Measurements from ENCODE around the gene NRDE2. TPM values are rescaled to one million over a fixed set of nuclear protein-coding genes. Genes with fewer than 3 reads are reported as not detected.

NRDE2 gene
- total RNA-seq (2014; rRNA removed; shearing (Covaris generic)): 8.6 and 9.1 TPM in 2 replicates

- Histone ChIP-seq H3K36me3 (no peaks in the 10 kb centered on the region), H3K4me3 (peak within 1 kb of the TSS; percentile 59), H3K4me1 (replicated peaks) (no peaks in the 10 kb centered on the region; the same call in 1 of the 2 replicates), H3K27me3 (replicated peaks) (peaks cover 9% of the 10 kb centered on the region; the same call in 1 of the 2 replicates), H3K27ac (peak within 1 kb of the TSS; percentile 67), H3K9me3 (replicated peaks) (no peaks in the 10 kb centered on the region)
- peak; percentile 94 to 99 for DNase-seq (ENCODE audit: low read depth in 1 of 2, low spot score in 2 of 2)
These were observed at the start of gene NRDE2 for GRCh38 chr14:90331497-90332270. Gene NRDE2 (minus strand): TSS chr14:90331941. CDS start chr14:90331904, 37 bp downstream.

GRCh38 chr14:90381011-90381786 is 49.5 kb upstream of the NRDE2 start:
- DNase-seq (ENCODE audit: low read depth in 1 of 2, low spot score in 2 of 2): no peak
- Histone ChIP-seq H3K36me3 (no peaks in the 10 kb centered on the region), H3K27ac (no peak overlapping the region), H3K4me1 (replicated peaks) (peaks cover 21% of the 10 kb centered on the region), H3K9me3 (replicated peaks) (no peaks in the 10 kb centered on the region), H3K27me3 (replicated peaks) (no peaks in the 10 kb centered on the region), H3K4me3 (no peak overlapping the region)

- H3K36me3 ChIP-seq: no peaks in the 10 kb centered on the region
- DNase-seq (ENCODE audit: low read depth in 1 of 2, low spot score in 2 of 2): no peak
- H3K9me3 ChIP-seq (replicated peaks): no peaks in the 10 kb centered on the region
- H3K27me3 ChIP-seq (replicated peaks): no peaks in the 10 kb centered on the region
- peaks cover 16% of the 10 kb centered on the region for H3K4me1 ChIP-seq (replicated peaks)
- no peak overlapping the region for H3K27ac ChIP-seq
- H3K4me3 ChIP-seq: no peak overlapping the region
These were observed 47.4 kb upstream of the NRDE2 start for GRCh38 chr14:90379106-90379505.

GRCh38 chr14:90378249-90378648 is 46.5 kb upstream of the NRDE2 start:
- peaks cover 8% of the 10 kb centered on the region for H3K4me1 ChIP-seq (replicated peaks)
- no peak overlapping the region for H3K4me3 ChIP-seq

GRCh38 chr14:90375934-90376333 is 44.2 kb upstream of the NRDE2 start:
- Histone ChIP-seq H3K27me3 (replicated peaks) (no peaks in the 10 kb centered on the region), H3K36me3 (no peaks in the 10 kb centered on the region)
- DNase-seq (ENCODE audit: low read depth in 1 of 2, low spot score in 2 of 2): no peak

More at GRCh38 chr14:90378249-90378648, 46.5 kb upstream of the NRDE2 start:
- Histone ChIP-seq H3K27ac (no peak overlapping the region), H3K27me3 (replicated peaks) (no peaks in the 10 kb centered on the region), H3K36me3 (no peaks in the 10 kb centered on the region), H3K9me3 (replicated peaks) (no peaks in the 10 kb centered on the region)
- DNase-seq (ENCODE audit: low read depth in 1 of 2, low spot score in 2 of 2): no peak

GRCh38 chr14:90374813-90375212 is 43.1 kb upstream of the NRDE2 start:
- Histone ChIP-seq H3K27me3 (replicated peaks) (no peaks in the 10 kb centered on the region), H3K36me3 (no peaks in the 10 kb centered on the region), H3K9me3 (replicated peaks) (no peaks in the 10 kb centered on the region), H3K27ac (no peak overlapping the region), H3K4me3 (no peak overlapping the region), H3K4me1 (replicated peaks) (no peaks in the 10 kb centered on the region)
- no peak for DNase-seq (ENCODE audit: low read depth in 1 of 2, low spot score in 2 of 2)

More at GRCh38 chr14:90375934-90376333, 44.2 kb upstream of the NRDE2 start:
- no peak overlapping the region for H3K4me3 ChIP-seq
- no peaks in the 10 kb centered on the region for H3K9me3 ChIP-seq (replicated peaks)
- H3K4me1 ChIP-seq (replicated peaks): no peaks in the 10 kb centered on the region
- no peak overlapping the region for H3K27ac ChIP-seq

GRCh38 chr14:90373887-90374286 is 42.1 kb upstream of the NRDE2 start:
- no peak overlapping the region for H3K27ac ChIP-seq

GRCh38 chr14:90368946-90369721 is 37.4 kb upstream of the NRDE2 start:
- Histone ChIP-seq H3K4me3 (no peak overlapping the region), H3K27me3 (replicated peaks) (no peaks in the 10 kb centered on the region), H3K4me1 (replicated peaks) (no peaks in the 10 kb centered on the region), H3K27ac (no peak overlapping the region), H3K36me3 (no peaks in the 10 kb centered on the region), H3K9me3 (replicated peaks) (no peaks in the 10 kb centered on the region)
- no peak for DNase-seq (ENCODE audit: low read depth in 1 of 2, low spot score in 2 of 2)

More at GRCh38 chr14:90373887-90374286, 42.1 kb upstream of the NRDE2 start:
- H3K4me1 ChIP-seq (replicated peaks): no peaks in the 10 kb centered on the region
- H3K27me3 ChIP-seq (replicated peaks): no peaks in the 10 kb centered on the region
- DNase-seq (ENCODE audit: low read depth in 1 of 2, low spot score in 2 of 2): no peak
- no peak overlapping the region for H3K4me3 ChIP-seq
- no peaks in the 10 kb centered on the region for H3K9me3 ChIP-seq (replicated peaks)
- no peaks in the 10 kb centered on the region for H3K36me3 ChIP-seq

GRCh38 chr14:90362558-90362896 is 30.8 kb upstream of the NRDE2 start:
- H3K27me3 ChIP-seq (replicated peaks): no peaks in the 10 kb centered on the region
- H3K4me1 ChIP-seq (replicated peaks): no peaks in the 10 kb centered on the region
- no peak for DNase-seq (ENCODE audit: low read depth in 1 of 2, low spot score in 2 of 2)
- no peak overlapping the region for H3K27ac ChIP-seq
- no peaks in the 10 kb centered on the region for H3K36me3 ChIP-seq
- no peak overlapping the region for H3K4me3 ChIP-seq
- no peaks in the 10 kb centered on the region for H3K9me3 ChIP-seq (replicated peaks)

- Histone ChIP-seq H3K9me3 (replicated peaks) (no peaks in the 10 kb centered on the region), H3K36me3 (no peaks in the 10 kb centered on the region), H3K27me3 (replicated peaks) (no peaks in the 10 kb centered on the region), H3K4me3 (no peak overlapping the region), H3K27ac (no peak overlapping the region), H3K4me1 (replicated peaks) (no peaks in the 10 kb centered on the region)
- DNase-seq (ENCODE audit: low read depth in 1 of 2, low spot score in 2 of 2): no peak
These were observed 30.3 kb upstream of the NRDE2 start for GRCh38 chr14:90361865-90362557.

- no peak overlapping the region for H3K4me3 ChIP-seq
- H3K4me1 ChIP-seq (replicated peaks): no peaks in the 10 kb centered on the region
- H3K36me3 ChIP-seq: no peaks in the 10 kb centered on the region
- H3K9me3 ChIP-seq (replicated peaks): no peaks in the 10 kb centered on the region
- DNase-seq (ENCODE audit: low read depth in 1 of 2, low spot score in 2 of 2): no peak
- no peak overlapping the region for H3K27ac ChIP-seq
- no peaks in the 10 kb centered on the region for H3K27me3 ChIP-seq (replicated peaks)
These were observed 26.6 kb upstream of the NRDE2 start for GRCh38 chr14:90358359-90358758.

- Histone ChIP-seq H3K4me1 (replicated peaks) (no peaks in the 10 kb centered on the region), H3K9me3 (replicated peaks) (no peaks in the 10 kb centered on the region), H3K27ac (no peak overlapping the region), H3K27me3 (replicated peaks) (no peaks in the 10 kb centered on the region), H3K36me3 (no peaks in the 10 kb centered on the region), H3K4me3 (no peak overlapping the region)
- DNase-seq (ENCODE audit: low read depth in 1 of 2, low spot score in 2 of 2): no peak
These were observed 25.2 kb upstream of the NRDE2 start for GRCh38 chr14:90356925-90357324.
